GM19395 (cell line): ENCODE data around the gene BROX.

ENCODE experiments used
- ATAC-seq: cut with Tn5 transposase; IDR thresholded peaks from one replicate; pipeline ENCODE4 v1.9.1; 2021; ENCODE audit warnings: mild to moderate bottlenecking, moderate library complexity; ENCODE audit not compliant: unreplicated experiment

BROX gene

GRCh38 chr1:222772996-222773379, 60.6 kb downstream of the BROX start:
- ATAC-seq: peak; percentile 88

GRCh38 chr1:222777463-222777862, 65.1 kb downstream of the BROX start:
- ATAC-seq: no peak

- ATAC-seq: no peak
Measured at GRCh38 chr1:222777977-222778376, 65.6 kb downstream of the BROX start.

GRCh38 chr1:222781251-222781650, 68.9 kb downstream of the BROX start:
- ATAC-seq: peak; percentile 71

- no peak for ATAC-seq
Measured at GRCh38 chr1:222783051-222783450, 70.7 kb downstream of the BROX start.

GRCh38 chr1:222784371-222784770, 72.0 kb downstream of the BROX start:
- ATAC-seq: no peak
